ENCODE data around the gene MC1R.

DNA sequence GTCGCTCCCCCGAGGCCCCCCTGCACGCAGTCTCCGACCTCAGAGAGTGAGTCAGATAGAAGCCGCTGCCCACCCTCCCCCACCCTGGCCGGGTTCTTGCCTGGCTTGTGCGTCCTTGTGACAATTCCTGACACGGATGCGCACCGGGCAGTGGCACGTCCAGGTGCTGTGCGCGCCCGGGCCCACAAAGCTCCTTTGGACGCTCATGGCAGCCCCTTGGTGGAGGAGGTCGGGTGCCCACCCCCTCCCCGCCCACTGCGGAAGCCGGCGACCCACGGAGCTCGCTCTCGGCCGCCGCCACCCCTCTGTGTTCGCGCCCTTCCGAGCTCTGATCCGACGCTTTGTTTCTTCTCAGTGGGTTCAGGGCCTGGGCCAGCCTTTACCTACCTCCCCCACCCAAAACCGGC is 3.8 kb downstream of the MC1R start:
- TF ChIP-seq TAF1 (IDR thresholded peaks at IDR 0.05; ENCODE audit: low read depth, low read length) (no peak), SPI1 (IDR thresholded peaks at IDR 0.05; ENCODE audit: low read depth, low read length) (no peak)

All from GM12891 (cell line).